Activated T-cell treated with anti-CD3 and anti-CD28 coated beads, Interleukin-2, amount 50 U/mL, for 72 hours (primary cell): Measurements from ENCODE around the gene TROAP. TPM values are rescaled to one million over a fixed set of nuclear protein-coding genes. Genes with fewer than 3 reads are reported as not detected.

Experiments used
- ATAC-seq, 2 donors: fragments of 150-1000 bp; cut with Tn5 transposase; replicated peaks in 1 of 2; 2 replicates each; pipeline ENCODE4 v1.10.0; 2021; ENCODE audit warnings: moderate library complexity in 2 of 2, mild to moderate bottlenecking in 1 of 2
- DNase-seq, 2 donors: peaks; one replicate each; pipeline ENCODE4 v3.0.0; 2021 to 2022; ENCODE audit warnings: mixed read lengths in 1 of 2
- H3K27ac Mint-ChIP-seq: one replicate; pipeline ENCODE4 v1.8.0; 2022; ENCODE audit warnings: mild to moderate bottlenecking, moderate library complexity, mixed read lengths
- H3K27me3 Mint-ChIP-seq: one replicate; pipeline ENCODE4 v1.8.0; 2022; ENCODE audit warnings: low read depth, mixed read lengths
- H3K36me3 Mint-ChIP-seq, 2 donors: one replicate each; pipeline ENCODE4 v1.8.0; 2022; ENCODE audit warnings: mixed read lengths in 2 of 2, mild to moderate bottlenecking in 1 of 2; ENCODE audit not compliant: insufficient read depth in 2 of 2
- H3K4me1 Mint-ChIP-seq: one replicate; pipeline ENCODE4 v1.8.0; 2022; ENCODE audit warnings: low read depth, mixed read lengths
- H3K4me3 Mint-ChIP-seq, 2 donors: one replicate each; pipeline ENCODE4 v1.8.0; 2022; ENCODE audit warnings: mild to moderate bottlenecking in 2 of 2, mixed read lengths in 2 of 2, moderate library complexity in 2 of 2
- H3K9me3 Mint-ChIP-seq, 2 donors: one replicate each; pipeline ENCODE4 v1.8.0; 2022; ENCODE audit warnings: mixed read lengths in 2 of 2
- total RNA-seq, 2 donors: library from RNA; stranded (reverse); gene quantifications; one replicate each; pipeline ENCODE4 v1.2.3, GENCODE V29; 2022

The TROAP gene
- total RNA-seq, 2 donors from 2014 or later: 63.8 to 77.9 TPM

DNA sequence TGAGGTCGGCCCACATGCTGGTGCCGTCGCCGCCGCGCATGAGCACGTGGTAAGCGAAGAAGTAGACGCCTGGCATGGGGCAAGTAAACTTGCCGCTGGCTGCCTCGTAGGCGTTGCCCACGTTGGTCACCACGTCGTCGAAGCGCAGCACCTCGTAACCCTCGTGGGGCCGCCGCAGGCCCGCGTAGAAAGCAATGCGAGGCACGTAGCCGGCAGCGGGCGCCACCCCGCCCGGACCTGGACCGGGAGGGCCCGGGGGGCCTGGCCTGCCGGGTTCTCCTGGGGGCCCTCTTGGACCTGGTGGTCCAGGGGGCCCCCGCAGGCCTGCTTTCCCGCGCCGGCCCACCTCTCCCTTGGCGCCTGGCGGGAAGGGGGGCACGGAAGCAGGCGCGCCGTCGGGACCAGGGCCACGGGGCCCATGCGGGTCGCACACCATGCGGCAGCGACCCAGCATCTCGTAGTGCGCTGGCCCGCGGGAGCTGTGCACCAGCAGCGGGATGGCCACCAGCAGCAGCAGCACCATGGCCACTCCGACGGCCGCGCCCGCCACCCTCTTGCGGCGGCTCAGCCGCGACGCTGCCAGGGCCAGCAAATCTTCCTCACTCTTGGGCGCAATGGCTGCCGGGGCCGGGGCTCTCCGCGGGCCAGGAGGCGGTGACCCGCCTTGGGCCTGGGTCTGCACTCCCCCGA lies 13.0 kb downstream of the TROAP start:
- DNase-seq (no peak), ATAC-seq (no peak)
- H3K9me3 Mint-ChIP-seq: no peaks in the 10 kb centered on the region
- H3K36me3 Mint-ChIP-seq: no peaks in the 10 kb centered on the region
- peaks cover 84% of the 10 kb centered on the region for H3K27me3 Mint-ChIP-seq
- H3K4me3 Mint-ChIP-seq: no peak overlapping the region
- peaks cover 21% of the 10 kb centered on the region for H3K4me1 Mint-ChIP-seq
- no peak overlapping the region for H3K27ac Mint-ChIP-seq

DNA sequence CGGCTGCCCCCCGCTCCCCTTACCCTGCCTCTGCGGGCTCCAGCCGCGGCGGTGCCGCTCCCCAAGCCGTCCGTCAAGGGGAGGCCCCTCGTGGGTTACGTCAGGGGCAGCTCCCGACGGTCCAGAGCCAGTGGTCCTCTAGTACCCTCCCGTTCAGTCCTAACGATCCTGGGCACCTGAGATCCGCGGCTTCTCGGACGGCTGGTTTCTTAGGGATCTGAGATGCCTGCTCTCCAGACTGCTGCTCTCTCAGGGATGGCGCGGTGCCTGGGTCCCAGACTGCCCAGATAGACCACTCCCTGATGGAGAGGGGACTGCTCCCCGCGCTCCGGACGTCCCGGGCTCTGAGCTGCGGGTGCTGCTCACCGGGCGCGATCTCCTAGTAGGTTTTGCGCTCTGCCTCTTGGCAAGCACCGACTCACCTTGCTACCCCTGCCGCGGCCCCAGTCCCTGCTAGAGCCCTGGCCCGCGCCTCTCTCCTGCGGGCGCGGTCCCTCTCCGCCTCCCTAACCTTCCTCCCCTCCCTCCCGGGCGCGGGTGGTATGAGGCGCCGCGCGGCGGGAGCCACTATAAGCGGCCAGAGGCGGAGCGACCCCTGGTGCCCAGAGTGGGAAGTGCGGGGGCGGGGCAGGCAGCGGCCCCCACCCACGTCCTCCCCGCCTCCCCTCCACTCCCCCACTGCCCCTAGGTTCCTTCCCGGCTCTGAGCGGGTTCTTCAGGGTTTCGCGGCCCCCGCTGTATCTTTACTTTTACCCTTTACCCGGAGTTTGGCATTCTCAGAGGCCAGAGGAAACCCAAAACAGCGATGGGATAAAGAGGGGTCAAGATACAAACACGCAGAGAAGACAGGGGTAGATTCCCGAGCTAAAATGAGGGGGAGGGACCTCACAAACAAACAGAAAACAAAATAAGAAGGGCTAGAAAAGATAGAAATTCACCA lies 13.9 kb downstream of the TROAP start, which contains the start of gene C1QL4:
Gene C1QL4 (minus strand): TSS at position 544 of the 940 bp plus-strand sequence. CDS start 711 bp downstream, outside the sequence.
- H3K36me3 Mint-ChIP-seq: no peaks in the 10 kb centered on the region
- peaks cover 21% of the 10 kb centered on the region for H3K4me1 Mint-ChIP-seq
- DNase-seq: peak; percentile 92 to 94
- peak; percentile 80 to 85 for ATAC-seq
- H3K4me3 Mint-ChIP-seq: peak within 1 kb of the TSS; percentile 70 to 79
- H3K9me3 Mint-ChIP-seq: no peaks in the 10 kb centered on the region
- H3K27ac Mint-ChIP-seq: no peak within 1 kb of the TSS
- H3K27me3 Mint-ChIP-seq: peaks cover 88% of the 10 kb centered on the region

DNA sequence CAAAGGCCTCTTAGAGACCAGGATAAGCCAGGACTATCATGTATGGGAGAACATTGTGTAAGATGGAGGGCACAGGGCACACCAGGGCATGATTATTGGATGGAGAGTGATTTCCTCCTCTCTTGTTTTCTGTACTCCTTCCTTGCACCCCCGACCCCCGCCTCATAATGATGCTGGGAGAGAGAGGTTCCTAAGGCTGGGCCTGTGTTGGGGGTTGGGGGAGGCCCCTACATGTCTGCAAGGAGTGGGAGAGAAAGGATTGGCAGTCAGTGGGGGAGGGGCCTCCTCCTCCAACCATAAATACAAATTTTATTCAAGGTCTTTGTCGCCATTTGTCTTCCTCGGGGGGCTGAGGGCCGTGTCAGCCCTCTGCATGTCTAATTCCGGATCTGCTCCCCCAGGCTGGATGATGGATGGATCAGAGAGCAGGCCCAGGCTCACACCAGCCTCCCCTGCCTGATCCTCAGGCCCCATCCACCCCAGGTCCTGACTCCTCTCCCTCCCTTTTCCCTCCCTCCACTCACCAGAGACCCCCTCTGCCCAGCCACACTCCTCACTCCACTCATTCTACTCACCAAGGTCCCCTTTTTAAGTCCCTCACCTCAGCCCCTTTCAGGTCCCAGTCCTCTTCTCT lies 15.9 kb downstream of the TROAP start:
- H3K4me3 Mint-ChIP-seq: no peak overlapping the region
- DNase-seq (no peak), ATAC-seq (no peak)
- H3K4me1 Mint-ChIP-seq: peaks cover 30% of the 10 kb centered on the region
- H3K36me3 Mint-ChIP-seq: no peaks in the 10 kb centered on the region
- no peaks in the 10 kb centered on the region for H3K9me3 Mint-ChIP-seq
- peaks cover 88% of the 10 kb centered on the region for H3K27me3 Mint-ChIP-seq
- H3K27ac Mint-ChIP-seq: no peak overlapping the region

GRCh38 chr12:49339464-49339861 lies 16.4 kb downstream of the TROAP start:
- H3K4me3 Mint-ChIP-seq: no peak overlapping the region
- no peak overlapping the region for H3K27ac Mint-ChIP-seq
- H3K36me3 Mint-ChIP-seq: no peaks in the 10 kb centered on the region
- no peak for DNase-seq
- no peaks in the 10 kb centered on the region for H3K9me3 Mint-ChIP-seq
- no peak for ATAC-seq
- H3K27me3 Mint-ChIP-seq: peaks cover 89% of the 10 kb centered on the region
- H3K4me1 Mint-ChIP-seq: peaks cover 34% of the 10 kb centered on the region

DNA sequence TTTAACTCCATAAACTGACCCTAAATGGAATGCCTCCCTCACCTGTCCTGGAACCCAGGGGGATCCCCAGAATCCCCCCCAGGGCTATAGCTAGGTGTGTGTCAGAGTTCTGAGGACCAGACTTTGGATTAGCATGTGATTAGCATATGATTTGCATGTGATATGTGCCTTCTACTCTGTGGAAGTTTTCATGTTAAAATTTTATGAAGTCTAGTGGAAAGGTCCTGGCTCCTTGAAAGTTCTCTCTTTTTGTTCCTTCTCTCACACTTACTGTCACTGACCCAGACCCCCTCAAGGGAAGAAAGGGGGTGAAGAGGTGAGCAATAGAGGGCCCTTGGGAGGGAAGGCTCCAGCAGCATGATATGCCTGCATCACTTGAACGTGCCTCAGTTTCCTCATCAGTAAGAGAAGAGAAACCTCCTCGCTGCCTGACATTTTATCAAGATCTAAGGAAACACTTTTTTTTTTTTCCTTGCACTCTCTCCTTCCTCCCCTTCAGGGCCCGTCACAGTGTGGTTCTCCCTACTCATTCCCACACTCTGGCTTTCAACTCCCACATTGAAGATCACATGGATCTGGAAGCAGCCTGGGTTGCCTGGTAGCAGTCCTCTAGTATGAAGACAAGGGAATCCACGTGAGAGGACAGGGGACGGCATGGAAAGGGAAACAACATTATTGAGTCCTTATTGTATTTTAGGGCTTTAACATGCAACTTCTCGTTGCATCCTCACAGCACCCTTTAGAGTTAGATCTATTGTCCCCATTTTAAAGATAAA lies 17.2 kb downstream of the TROAP start:
- H3K4me3 Mint-ChIP-seq: peak overlapping the region in 1 of 2 donors; percentile 11
- no peaks in the 10 kb centered on the region for H3K36me3 Mint-ChIP-seq
- peaks cover 34% of the 10 kb centered on the region for H3K4me1 Mint-ChIP-seq
- H3K27me3 Mint-ChIP-seq: peaks cover 83% of the 10 kb centered on the region
- ATAC-seq (no peak), DNase-seq (no peak)
- no peak overlapping the region for H3K27ac Mint-ChIP-seq
- H3K9me3 Mint-ChIP-seq: no peaks in the 10 kb centered on the region

GRCh38 chr12:49340971-49341776 lies 18.1 kb downstream of the TROAP start:
- Mint-ChIP-seq H3K27me3 (peaks cover 80% of the 10 kb centered on the region), H3K36me3 (no peaks in the 10 kb centered on the region), H3K4me1 (peaks cover 42% of the 10 kb centered on the region), H3K27ac (no peak overlapping the region), H3K4me3 (peak overlapping the region in 1 of 2 donors; percentile 11), H3K9me3 (no peaks in the 10 kb centered on the region)
- no peak for ATAC-seq
- DNase-seq: no peak

- DNase-seq: no peak
- H3K36me3 Mint-ChIP-seq: no peaks in the 10 kb centered on the region
- H3K4me1 Mint-ChIP-seq: peaks cover 45% of the 10 kb centered on the region
- H3K9me3 Mint-ChIP-seq: no peaks in the 10 kb centered on the region
- no peak for ATAC-seq
- H3K27ac Mint-ChIP-seq: no peak overlapping the region
- H3K4me3 Mint-ChIP-seq: peak overlapping the region in 1 of 2 donors; percentile 78
- H3K27me3 Mint-ChIP-seq: peaks cover 82% of the 10 kb centered on the region
Measured at GRCh38 chr12:49341777-49342065, 18.7 kb downstream of the TROAP start.

DNA sequence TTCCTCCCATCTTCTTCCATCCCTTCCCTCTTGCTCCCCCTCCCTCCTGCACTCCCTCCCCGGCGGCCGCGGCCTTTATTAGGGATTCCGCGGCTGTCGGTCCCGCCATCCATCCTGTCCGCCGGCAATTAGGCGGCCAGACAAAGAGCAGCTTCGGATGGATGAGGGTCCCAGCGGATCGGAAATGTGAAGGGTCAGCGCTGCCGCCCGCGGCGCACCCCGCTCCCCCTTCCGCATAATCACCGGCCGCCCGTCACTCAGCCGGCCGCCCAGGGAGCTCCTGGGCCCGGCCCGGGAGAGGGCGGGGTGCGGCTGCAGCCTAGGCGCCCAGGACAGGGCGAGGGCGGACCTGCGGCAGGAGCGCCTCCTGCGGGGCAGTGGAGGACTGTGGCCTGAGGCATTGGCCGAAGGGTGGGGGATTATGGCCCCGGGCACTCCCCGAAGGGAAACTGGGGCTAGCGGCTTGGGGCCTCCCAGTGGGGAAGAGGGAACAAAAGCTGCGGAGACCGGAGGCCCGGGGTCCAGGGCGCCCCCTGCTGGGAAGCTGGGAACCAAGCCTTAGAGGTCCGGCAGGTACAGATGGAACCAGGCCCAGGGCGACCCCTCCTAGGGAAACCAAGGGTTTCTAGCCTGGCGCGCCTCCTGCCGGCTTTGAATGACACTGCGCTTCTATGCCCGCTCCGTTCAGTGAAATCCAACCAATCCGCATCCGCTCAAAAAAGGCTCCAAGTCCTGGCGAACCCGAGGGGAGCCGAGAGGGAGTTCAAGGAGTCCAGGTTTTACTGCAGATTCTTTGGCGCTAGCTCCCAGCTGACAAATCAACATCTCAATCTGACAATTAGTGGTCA lies 19.2 kb downstream of the TROAP start:
- H3K27ac Mint-ChIP-seq: no peak overlapping the region

DNA sequence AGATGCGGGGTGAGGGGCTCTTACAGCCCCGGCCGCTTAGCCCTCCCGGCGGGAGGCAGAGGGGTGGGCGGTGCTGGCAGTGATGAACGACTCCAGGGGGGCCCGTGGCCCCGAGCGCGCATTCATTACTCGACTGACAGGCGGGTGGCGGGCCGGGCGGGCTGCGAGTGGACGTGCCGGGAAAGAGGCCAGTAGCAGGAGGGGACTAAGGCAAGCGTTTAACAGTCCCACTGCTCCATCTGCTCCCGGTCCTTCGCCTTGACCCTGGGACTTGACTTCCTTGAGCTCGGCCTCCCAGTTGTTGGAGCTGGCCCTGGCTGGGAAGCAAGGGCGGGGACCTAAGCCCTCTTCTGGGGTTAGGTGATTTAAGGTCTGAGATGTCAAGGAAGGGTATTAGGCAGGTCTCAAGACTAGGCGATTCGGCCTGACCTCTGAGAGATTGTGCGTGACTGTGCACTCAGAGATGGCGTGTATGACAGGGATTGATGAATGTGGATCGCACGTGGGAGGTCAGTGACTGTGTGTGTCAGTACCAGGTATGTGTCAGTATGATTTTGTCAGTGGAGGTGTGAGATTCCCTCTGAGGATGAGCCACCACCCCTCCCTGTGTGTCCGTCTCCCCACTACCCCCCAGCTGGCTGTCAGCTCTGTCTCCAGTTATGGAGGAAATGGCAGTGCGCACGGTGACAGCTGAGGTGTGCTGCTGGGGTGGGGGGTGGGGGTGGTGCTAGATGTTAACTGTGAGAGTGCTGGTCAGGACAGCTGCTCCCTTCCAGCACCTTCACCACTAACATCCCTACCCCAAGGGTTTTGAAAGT lies 20.1 kb downstream of the TROAP start:
- ATAC-seq: peak; percentile 65 to 66
- Mint-ChIP-seq H3K27ac (no peak overlapping the region), H3K4me3 (peak overlapping the region; percentile 44 to 78), H3K36me3 (no peaks in the 10 kb centered on the region), H3K4me1 (peaks cover 40% of the 10 kb centered on the region), H3K9me3 (no peaks in the 10 kb centered on the region), H3K27me3 (peaks cover 80% of the 10 kb centered on the region)
- DNase-seq: peak; percentile 59 to 69

More for the DNA sequence above, 19.2 kb downstream of the TROAP start:
- DNase-seq: peak; percentile 87 to 89
- ATAC-seq: peak; percentile 77 to 79
- Mint-ChIP-seq H3K9me3 (no peaks in the 10 kb centered on the region), H3K27me3 (peaks cover 82% of the 10 kb centered on the region), H3K36me3 (no peaks in the 10 kb centered on the region), H3K4me1 (peaks cover 45% of the 10 kb centered on the region), H3K4me3 (peak overlapping the region; percentile 44 to 78)

DNA sequence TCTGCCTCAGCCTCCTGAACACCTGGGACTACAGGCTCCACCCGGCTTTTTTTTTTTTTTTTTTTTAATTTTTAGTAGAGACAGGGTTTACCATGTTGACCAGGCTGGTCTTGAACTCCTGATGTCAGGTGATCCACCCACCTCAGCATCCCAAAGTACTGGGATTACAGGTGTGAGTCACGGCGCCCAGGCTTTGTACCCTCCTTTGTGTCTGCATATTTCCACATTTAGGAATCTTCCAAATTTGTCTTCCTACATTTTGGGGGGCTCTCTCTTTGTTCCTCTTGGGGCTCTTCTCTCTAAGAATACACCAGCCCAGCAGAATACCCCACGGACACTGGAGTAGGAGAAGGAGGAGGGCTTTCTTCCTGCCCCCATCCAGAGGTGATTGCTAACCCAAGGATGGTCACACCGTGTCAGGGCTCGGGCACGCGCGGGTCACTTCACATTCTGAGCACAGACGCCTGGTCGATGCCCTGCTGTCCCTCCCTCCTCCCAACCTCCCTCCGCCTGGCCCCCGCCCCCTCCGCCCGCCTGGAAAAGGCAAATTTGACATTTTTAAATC lies 21.5 kb downstream of the TROAP start:
- DNase-seq (no peak), ATAC-seq (no peak)
- H3K27ac Mint-ChIP-seq: no peak overlapping the region
- H3K4me3 Mint-ChIP-seq: no peak overlapping the region
- H3K4me1 Mint-ChIP-seq: peaks cover 40% of the 10 kb centered on the region
- no peaks in the 10 kb centered on the region for H3K36me3 Mint-ChIP-seq
- no peaks in the 10 kb centered on the region for H3K9me3 Mint-ChIP-seq
- H3K27me3 Mint-ChIP-seq: peaks cover 77% of the 10 kb centered on the region
